ENCODE results near the gene INPP4B. TPM values are rescaled to one million over a fixed set of nuclear protein-coding genes. Genes with fewer than 3 reads are reported as not detected.

The INPP4B gene
- total and polyA plus RNA-seq, 7 donors: 1.5 to 16.8 (median 9.5) TPM

DNA sequence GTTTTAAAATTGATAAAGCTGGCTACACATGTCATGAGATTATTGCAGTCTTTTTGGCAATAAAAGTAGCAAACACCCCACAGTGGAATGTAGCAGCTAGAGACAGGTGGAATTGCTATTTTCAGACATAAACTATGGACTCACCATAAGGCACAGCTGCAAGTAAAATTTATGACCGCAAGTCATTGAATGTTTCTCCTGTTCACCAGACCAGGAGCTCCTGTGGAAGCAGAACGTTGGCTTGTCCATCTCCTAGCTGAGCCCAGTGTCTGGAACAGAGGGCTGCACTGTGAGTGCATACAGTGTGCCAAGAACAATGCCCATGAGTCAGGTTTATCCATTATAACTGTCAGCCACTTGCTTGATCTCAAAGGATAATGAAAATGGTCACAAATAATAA is 538.2 kb downstream of the INPP4B start:
- Histone ChIP-seq H3K36me3 (ENCODE audit: insufficient read depth in 1 of 2, low read depth in 1 of 2) (no peaks in the 10 kb centered on the region), H3K27me3 (ENCODE audit: insufficient read depth in 3 of 3, low read length in 2 of 3) (no peaks in the 10 kb centered on the region), H3K9me3 (no peaks in the 10 kb centered on the region), H3K4me1 (peaks cover 21% of the 10 kb centered on the region), H3K27ac (no peak overlapping the region), H3K4me3 (no peak overlapping the region)
- peak in 1 of 2 donors; percentile 53 for DNase-seq
- WGBS, 3 donors: 16 to 38% (median 24%) methylated on average over 2 of the region's 2 CpGs
- peak; percentile 82 to 97 (median 89) for ATAC-seq
- intact Hi-C loops (cut with DNase I): no loop called here
- TF ChIP-seq, protein P1, sequence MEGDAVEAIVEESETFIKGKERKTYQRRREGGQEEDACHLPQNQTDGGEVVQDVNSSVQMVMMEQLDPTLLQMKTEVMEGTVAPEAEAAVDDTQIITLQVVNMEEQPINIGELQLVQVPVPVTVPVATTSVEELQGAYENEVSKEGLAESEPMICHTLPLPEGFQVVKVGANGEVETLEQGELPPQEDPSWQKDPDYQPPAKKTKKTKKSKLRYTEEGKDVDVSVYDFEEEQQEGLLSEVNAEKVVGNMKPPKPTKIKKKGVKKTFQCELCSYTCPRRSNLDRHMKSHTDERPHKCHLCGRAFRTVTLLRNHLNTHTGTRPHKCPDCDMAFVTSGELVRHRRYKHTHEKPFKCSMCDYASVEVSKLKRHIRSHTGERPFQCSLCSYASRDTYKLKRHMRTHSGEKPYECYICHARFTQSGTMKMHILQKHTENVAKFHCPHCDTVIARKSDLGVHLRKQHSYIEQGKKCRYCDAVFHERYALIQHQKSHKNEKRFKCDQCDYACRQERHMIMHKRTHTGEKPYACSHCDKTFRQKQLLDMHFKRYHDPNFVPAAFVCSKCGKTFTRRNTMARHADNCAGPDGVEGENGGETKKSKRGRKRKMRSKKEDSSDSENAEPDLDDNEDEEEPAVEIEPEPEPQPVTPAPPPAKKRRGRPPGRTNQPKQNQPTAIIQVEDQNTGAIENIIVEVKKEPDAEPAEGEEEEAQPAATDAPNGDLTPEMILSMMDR (IDR thresholded peaks at IDR 0.05): no peak

DNA sequence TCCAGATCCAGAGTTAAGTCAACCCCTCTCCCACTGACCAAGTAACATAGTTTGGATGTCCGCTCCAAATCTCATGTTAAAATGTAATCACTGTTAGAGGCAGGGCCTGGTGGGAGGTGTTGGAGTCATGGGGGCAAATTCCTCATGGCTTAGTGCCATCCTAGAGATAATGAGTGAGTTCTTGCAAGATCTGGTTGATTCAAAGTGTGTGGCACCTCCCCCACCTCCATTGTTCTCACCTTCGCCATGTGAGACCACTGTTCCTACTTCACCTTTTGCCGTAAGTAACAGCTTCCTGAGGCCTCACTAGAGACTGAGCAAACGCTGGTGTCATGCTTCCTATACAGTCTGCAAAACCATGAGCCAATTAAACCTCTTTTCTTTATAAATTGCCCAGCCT is 548.8 kb downstream of the INPP4B start:
- DNase-seq: no peak
- H3K4me1 ChIP-seq: no peaks in the 10 kb centered on the region
- intact Hi-C loops (cut with DNase I): no loop called here

DNA sequence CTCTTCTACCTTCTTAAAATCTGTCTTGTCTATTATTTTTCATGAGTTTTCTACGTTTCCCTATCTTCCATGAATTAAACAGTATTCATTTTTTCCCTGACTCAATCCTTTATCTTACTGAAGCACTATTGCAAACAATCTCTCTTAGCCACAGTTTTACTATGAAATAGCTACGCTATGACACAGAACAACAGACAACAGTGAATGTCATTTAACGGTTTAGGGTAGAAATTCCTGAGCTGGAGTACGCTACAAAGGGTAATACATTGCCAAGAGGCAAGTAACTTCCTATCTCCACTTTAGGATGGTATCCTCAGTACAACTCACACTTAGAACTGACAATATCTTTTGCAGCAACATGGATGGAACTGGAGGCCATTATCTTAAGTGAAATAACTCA is 552.6 kb downstream of the INPP4B start:
- ATAC-seq (no peak), DNase-seq (no peak)
- Histone ChIP-seq H3K9me3 (no peaks in the 10 kb centered on the region), H3K27me3 (ENCODE audit: insufficient read depth in 3 of 3, low read length in 2 of 3) (no peaks in the 10 kb centered on the region), H3K36me3 (ENCODE audit: insufficient read depth in 1 of 2, low read depth in 1 of 2) (no peaks in the 10 kb centered on the region), H3K27ac (no peak overlapping the region), H3K4me3 (no peak overlapping the region), H3K4me1 (no peaks in the 10 kb centered on the region)
- WGBS, 3 donors: 88 to 92% (median 90%) methylated on average over 4 of the region's 4 CpGs
- intact Hi-C loops (cut with DNase I): no loop called here
- TF ChIP-seq, protein P1 (IDR thresholded peaks at IDR 0.05): no peak

More for the DNA sequence above, 548.8 kb downstream of the INPP4B start:
- 90 to 95% (median 92%) methylated on average over 4 of the region's 4 CpGs for WGBS, 3 donors
- Histone ChIP-seq H3K36me3 (ENCODE audit: insufficient read depth in 1 of 2, low read depth in 1 of 2) (no peaks in the 10 kb centered on the region), H3K27ac (no peak overlapping the region), H3K9me3 (no peaks in the 10 kb centered on the region), H3K27me3 (ENCODE audit: insufficient read depth in 3 of 3, low read length in 2 of 3) (no peaks in the 10 kb centered on the region), H3K4me3 (no peak overlapping the region)
- no peak for ATAC-seq
- TF ChIP-seq, protein P1 (IDR thresholded peaks at IDR 0.05): no peak

DNA sequence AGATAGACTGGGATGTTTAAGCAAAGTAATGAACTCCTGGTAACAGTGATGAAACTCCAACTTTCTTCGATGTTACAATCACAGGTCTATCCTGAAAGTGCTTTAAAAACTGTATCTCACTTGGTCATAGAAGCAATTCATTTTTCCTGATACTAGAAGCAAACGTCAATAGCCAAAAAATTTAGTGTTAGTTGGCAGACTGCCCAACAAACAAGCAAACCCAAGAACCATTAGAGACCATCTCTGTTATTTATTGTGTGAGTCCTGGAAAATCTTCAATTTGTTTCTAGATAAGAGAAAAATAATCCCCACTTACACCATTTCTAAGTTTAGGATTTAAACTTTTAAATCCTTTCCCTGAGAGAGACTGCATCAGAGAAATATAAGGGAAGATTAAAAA is 553.9 kb downstream of the INPP4B start:
- no peak for DNase-seq
- WGBS, 3 donors: 48 to 53% (median 49%) methylated on average over 2 of the region's 2 CpGs

More for the DNA sequence above, 553.9 kb downstream of the INPP4B start:
- H3K27ac ChIP-seq: no peak overlapping the region
- no peak overlapping the region for H3K4me3 ChIP-seq
- H3K36me3 ChIP-seq (ENCODE audit: insufficient read depth in 1 of 2, low read depth in 1 of 2): no peaks in the 10 kb centered on the region
- TF ChIP-seq, protein P1 (IDR thresholded peaks at IDR 0.05): no peak
- intact Hi-C loops (cut with DNase I): no loop called here
- no peaks in the 10 kb centered on the region for H3K4me1 ChIP-seq
- no peaks in the 10 kb centered on the region for H3K9me3 ChIP-seq
- no peaks in the 10 kb centered on the region for H3K27me3 ChIP-seq (ENCODE audit: insufficient read depth in 3 of 3, low read length in 2 of 3)
- no peak for ATAC-seq

All from psoas muscle (tissue), 8 donors.